GM12892 (cell line): ENCODE measurements around the gene TMIGD1.

Experiments
- DNase-seq: peaks from one replicate; pipeline ENCODE4 v3.0.0; 2011; ENCODE audit not compliant: insufficient read length
- FAIRE-seq: peaks from 2 replicates; lab custom pipeline; 2011; peaks lifted over from hg19 to GRCh38; lab: Jason Lieb, UNC
- POLR2A ChIP-seq: IDR thresholded peaks from 2 replicates; pipeline ENCODE4 v1.6.1; 2011; ENCODE audit warnings: low read depth, low read length, control low read depth
- POLR2AphosphoS5 ChIP-seq: IDR thresholded peaks from 2 replicates; pipeline ENCODE4 v1.6.1; 2011; ENCODE audit warnings: low read depth, low read length, control low read depth
- TAF1 ChIP-seq: IDR thresholded peaks from 2 replicates; pipeline ENCODE4 v1.6.1; 2011; ENCODE audit warnings: low read depth, mild to moderate bottlenecking, control low read depth, low read length, borderline replicate concordance

TMIGD1 gene

DNA sequence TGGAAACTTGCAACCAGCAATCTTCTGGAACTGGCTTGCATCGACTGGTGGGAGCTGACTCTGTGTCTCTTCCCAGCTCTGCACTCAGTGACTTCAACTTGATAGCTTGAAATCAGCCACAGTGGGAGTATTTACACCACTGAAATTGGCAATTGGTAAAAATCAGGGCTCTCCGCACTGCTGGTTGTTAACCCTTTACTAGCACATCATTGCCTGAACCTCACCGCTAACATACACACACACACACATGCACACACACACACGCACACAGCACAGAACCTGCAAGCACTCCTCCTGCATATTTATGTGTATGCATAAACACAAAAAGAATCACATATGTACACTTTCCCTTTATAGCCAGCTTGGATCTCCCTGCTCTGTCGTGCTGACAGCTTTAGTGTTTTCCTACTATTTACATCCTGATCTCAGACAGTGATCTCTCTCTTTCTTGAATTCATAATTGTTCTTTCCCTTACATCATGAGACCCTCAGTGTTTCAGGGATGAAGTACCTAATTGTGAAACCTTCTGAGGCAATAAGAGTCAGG, 7.9 kb upstream of the TMIGD1 start:
- TF ChIP-seq POLR2AphosphoS5, result no peak
- no peak for TF ChIP-seq POLR2A
- TF ChIP-seq TAF1, result no peak
- FAIRE-seq (no peak), DNase-seq (no peak)

DNA sequence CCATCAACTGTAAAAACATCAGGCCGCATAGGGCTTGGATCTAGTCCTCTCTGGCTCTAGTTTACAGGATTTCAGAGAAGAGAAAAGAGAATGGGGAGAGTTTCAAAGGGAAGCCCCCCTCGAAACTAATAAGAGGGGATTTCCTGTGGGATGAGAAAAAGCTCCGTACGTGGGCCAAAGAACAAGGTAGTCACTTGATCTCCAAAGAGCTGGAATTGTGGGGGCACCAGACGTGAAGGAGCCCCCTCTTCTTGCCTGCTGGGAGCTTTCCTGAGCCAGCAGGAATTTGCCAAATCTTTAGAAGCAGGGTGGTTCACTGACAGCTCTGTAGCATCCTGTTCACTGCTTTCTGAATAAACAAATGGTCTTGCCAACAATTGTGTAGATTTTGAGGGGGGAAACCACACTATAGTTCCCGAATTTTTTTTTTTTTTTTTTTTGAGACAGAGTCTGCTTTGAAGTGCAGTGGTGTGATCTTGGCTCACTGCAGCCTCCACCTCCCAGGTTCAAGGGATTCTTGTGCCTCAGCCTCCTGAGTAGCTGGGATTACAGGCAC, 7.0 kb upstream of the TMIGD1 start:
- DNase-seq (no peak), FAIRE-seq (no peak)
- TF ChIP-seq TAF1 (no peak), POLR2AphosphoS5 (no peak), POLR2A (no peak)

DNA sequence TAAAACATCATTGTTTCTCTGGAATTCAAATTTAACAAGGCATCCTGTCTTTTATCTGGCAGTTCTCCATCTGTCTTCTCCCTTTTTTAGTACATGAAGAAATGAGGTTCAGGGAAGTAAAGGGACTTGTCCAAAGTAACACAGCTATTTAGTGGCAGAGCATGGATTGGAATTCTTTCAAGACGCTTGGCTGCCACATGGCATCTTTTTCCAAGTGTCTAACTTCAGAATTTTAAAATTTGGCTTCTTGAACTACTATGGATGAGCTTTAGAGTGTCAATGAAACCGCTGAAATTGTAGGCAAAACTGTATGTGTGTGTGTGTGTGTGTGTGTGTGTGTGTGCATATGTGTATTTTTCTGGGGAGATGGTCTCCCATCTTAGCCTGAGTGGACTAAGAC, 5.2 kb upstream of the TMIGD1 start:
- FAIRE-seq, result no peak
- DNase-seq, result no peak
- no peak for TF ChIP-seq POLR2A
- TF ChIP-seq POLR2AphosphoS5, result no peak
- no peak for TF ChIP-seq TAF1

DNA sequence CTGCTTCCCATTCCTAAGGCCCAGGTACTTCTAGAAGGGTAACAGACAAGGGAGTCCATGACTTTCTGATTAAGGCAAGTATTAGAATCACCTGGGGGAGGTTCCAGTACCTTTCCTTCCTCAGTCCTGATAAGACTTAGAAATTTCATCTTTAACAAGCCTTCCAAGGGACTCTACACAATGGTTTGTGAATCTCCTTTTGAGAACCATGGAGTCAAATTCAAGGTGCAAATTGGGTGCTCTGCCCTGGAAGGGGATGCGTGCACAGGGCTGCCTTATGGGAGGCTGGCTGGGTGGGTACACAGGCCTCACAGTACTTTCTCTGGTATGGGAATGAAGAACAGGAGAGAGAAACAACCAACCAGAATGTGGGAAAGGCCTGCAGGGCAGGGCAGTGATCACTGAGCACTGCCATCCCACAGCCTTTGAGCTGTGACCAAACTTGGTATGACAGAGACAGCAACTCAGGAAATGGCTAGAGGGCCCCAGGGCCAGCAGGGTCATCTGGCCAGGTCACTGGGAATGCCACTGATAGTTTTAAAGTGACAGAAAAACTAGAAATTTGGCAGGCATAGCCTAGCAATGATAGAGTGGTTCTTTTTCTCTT, 3.6 kb upstream of the TMIGD1 start:
- no peak for DNase-seq
- no peak for TF ChIP-seq POLR2A
- no peak for TF ChIP-seq POLR2AphosphoS5
- no peak for TF ChIP-seq TAF1
- FAIRE-seq, result no peak

DNA sequence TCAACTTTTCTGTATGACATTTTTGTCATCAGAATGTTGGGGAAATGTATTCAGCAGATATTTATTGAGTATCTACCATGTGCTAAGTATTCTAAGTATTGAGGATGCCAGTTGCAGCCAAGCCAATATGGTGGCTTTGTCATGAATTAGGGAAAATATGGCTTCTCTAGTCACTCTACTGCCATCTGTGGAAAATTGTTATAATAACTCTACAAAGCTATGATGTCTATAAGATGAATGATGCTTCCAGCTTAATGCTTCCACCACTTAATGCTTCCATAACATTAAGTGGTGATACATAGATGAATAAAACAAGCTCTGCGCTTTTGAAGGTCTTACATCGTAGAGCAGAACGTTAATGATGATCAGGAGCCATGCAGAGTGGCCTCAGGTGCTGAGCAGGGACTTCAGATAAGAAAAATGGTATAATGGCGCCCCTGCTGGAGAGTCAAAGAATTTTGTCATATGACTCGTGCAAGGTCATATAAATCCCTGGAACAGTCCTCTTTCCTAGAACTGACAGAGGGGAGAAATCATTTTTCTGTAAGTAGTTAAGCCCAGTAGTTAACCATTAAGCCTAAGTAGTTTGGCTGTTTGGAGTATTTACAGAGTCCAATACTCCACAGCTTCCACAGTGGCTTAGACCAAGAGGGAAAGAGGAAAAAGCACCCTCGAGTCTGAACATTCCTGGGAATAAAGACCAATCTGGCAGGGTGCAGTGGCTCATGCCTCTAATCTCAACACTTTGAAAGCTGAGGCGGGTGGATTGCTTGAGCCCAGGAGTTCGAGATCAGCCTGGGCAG, 2.7 kb upstream of the TMIGD1 start:
- no peak for TF ChIP-seq TAF1
- no peak for TF ChIP-seq POLR2AphosphoS5
- TF ChIP-seq POLR2A, result no peak
- DNase-seq (no peak), FAIRE-seq (peak; percentile 82)

DNA sequence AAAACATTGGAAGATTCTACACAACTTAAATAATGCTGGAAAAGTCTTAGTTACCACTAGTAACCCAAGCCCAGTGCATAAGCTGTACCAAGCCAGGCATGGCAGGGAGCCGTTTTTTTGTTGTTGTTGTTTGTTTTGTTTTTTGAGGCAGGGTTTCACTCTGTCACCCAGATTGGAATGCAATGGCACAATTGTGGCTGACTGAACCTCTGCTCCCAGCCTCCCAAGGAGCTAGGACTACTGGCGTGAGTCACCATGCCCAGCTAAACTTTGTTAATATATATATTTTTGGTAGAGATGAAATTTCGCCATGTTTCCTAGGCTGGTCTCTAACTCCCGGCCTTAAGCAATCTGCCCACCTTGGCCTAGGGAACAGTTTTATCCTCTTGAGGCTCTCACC, 564 bp upstream of the TMIGD1 start:
- FAIRE-seq (no peak), DNase-seq (no peak)
- TF ChIP-seq POLR2A (no peak), TAF1 (no peak), POLR2AphosphoS5 (no peak)

DNA sequence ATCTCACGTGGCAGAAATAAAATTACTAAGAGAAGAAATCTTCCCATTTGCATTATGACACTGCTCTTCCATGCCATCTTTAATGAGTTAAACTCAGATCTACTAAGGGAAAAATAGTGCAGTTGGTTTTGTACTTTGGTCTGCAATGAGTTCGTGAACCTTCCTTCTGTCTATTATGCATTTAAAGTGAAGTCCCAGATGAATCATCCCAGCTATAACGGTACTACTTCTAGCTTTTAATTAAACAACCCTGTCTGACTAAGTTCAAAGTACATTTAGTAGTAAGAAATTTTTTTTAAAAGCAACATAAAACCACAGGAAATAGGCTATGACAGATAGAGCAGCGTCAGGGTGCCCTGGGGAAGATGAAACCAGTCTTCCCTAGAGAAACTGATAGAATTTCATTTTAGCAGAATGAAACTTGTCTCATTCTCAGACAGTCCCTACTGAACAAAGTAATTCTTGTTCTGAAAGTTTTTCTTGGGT, 1.8 kb downstream of the TMIGD1 start:
- no peak for DNase-seq

DNA sequence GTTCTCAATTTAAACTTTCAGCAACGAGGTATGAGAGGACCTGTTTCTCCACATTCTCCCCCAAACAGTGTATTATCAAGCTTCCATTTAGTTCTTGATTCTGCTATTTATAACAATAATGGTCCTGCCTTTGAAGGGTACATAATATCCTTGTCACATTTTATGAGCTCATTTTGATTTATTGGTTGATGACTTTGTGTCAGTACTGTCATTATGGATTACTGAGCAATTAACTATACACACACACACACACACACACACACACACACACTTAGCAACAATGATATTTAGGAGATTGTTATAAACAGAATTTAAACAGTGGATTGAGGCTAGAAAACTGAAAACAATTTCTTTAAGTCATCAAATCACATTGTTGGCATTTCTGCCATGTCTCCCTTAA, 7.0 kb downstream of the TMIGD1 start:
- TF ChIP-seq POLR2A (no peak), TAF1 (no peak), POLR2AphosphoS5 (no peak)
- DNase-seq (no peak), FAIRE-seq (peak; percentile 27)

More for the DNA sequence above, 1.8 kb downstream of the TMIGD1 start:
- TF ChIP-seq POLR2A (no peak), POLR2AphosphoS5 (no peak)
- peak; percentile 9 for FAIRE-seq

DNA sequence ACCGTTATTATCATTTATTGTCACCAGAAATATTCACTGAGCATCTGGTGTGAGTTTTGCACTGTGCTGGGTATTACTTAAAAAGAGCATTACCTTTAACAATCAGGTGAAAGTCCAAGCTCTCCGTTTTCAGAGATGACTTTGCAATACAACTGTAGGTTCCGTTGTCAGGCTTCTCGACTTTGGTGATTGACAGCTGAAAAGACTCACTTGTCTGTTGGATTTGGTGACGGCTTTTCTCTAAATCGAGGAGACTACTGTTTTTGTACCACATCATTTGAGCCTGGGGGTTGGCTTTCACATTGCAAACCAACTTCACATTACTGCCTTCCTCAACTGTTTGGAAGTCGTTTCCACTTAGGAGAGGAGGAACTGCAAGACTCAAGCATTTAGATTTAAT, 9.1 kb downstream of the TMIGD1 start:
- TF ChIP-seq POLR2AphosphoS5, result no peak
- no peak for TF ChIP-seq TAF1
- TF ChIP-seq POLR2A, result no peak
- FAIRE-seq, result no peak
- no peak for DNase-seq

DNA sequence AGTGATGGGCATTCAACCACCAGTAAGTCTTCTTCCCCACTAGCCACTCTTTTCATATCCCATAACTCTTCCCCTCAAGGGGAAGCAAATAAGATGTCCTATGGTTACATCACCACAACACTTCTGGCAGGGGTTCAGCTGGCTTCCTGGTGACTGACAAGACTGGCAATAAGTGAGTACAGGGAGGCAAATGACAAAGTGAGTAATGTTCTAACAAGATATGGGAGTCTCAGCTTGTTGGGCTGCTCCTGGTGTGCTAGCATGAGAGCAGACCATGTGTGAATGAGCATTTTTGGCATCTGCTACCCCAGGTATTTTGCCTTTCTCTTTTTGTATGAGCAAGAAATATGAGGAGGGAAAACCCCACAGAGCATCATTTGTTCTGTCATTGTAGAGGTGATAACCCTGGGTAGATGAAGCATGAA, 9.9 kb downstream of the TMIGD1 start:
- peak; percentile 86 for FAIRE-seq
- no peak for DNase-seq
- TF ChIP-seq POLR2AphosphoS5 (no peak), TAF1 (no peak), POLR2A (no peak)

DNA sequence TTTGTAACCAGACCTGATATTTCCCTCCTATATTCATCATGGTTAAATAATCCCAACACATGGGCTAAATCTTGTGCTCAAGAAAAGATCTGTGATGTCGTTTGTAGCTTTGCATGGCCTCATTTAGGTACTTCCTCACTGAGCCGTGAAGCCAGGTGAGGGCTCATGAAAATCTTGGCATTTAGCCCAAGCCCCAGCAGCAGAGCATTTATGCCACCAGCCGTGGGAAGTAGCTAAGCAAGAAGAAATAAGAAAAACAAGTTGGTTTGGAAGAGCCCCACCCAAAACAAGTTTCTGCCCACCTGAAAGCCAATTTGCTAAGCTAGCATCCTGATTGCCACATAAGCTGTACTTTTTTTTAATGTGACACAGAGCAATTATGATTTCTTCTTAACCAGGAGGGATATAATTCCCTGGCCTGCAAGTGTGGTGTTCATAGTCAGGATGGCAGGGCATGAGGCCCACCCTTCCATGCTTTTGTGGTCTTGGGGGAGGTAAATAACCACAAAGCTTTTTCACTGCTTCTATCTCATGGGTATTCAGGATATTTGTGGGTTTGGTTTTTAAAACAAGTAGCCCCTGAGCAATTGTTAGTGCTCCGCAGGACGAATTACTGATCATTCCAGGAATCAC, 10.5 kb downstream of the TMIGD1 start:
- DNase-seq (no peak), FAIRE-seq (peak; percentile 72)
- no peak for TF ChIP-seq POLR2AphosphoS5
- TF ChIP-seq TAF1, result no peak
